ENCODE measurements around the gene PARD6B.

The PARD6B gene

GRCh38 chr20:50715694-50716093, 15.7 kb upstream of the PARD6B start:
- TF ChIP-seq CTCF (IDR thresholded peaks at IDR 0.05; ENCODE audit: insufficient read depth, missing control alignments), result no peak
- no peak for DNase-seq (ENCODE audit: insufficient read length, low spot score)
- no peak for FAIRE-seq

- no peak for TF ChIP-seq CTCF (IDR thresholded peaks at IDR 0.05; ENCODE audit: insufficient read depth, missing control alignments)
- DNase-seq (ENCODE audit: insufficient read length, low spot score) (no peak), FAIRE-seq (no peak)
Observed at GRCh38 chr20:50716518-50716917, 14.9 kb upstream of the PARD6B start.

GRCh38 chr20:50717312-50717711, 14.1 kb upstream of the PARD6B start:
- no peak for TF ChIP-seq CTCF (IDR thresholded peaks at IDR 0.05; ENCODE audit: insufficient read depth, missing control alignments)
- FAIRE-seq, result no peak

GRCh38 chr20:50717974-50718761, 13.2 kb upstream of the PARD6B start:
- no peak for FAIRE-seq
- no peak for DNase-seq (ENCODE audit: insufficient read length, low spot score)
- TF ChIP-seq CTCF (IDR thresholded peaks at IDR 0.05; ENCODE audit: insufficient read depth, missing control alignments), result no peak

More at GRCh38 chr20:50717312-50717711, 14.1 kb upstream of the PARD6B start:
- no peak for DNase-seq (ENCODE audit: insufficient read length, low spot score)

- FAIRE-seq, result no peak
- DNase-seq (ENCODE audit: insufficient read length, low spot score), result no peak
- TF ChIP-seq CTCF (IDR thresholded peaks at IDR 0.05; ENCODE audit: insufficient read depth, missing control alignments), result no peak
Observed at GRCh38 chr20:50719328-50719727, 12.1 kb upstream of the PARD6B start.

GRCh38 chr20:50720026-50720425, 11.4 kb upstream of the PARD6B start:
- no peak for DNase-seq (ENCODE audit: insufficient read length, low spot score)
- TF ChIP-seq CTCF (IDR thresholded peaks at IDR 0.05; ENCODE audit: insufficient read depth, missing control alignments), result no peak
- FAIRE-seq, result no peak

- no peak for TF ChIP-seq CTCF (IDR thresholded peaks at IDR 0.05; ENCODE audit: insufficient read depth, missing control alignments)
- FAIRE-seq (no peak), DNase-seq (ENCODE audit: insufficient read length, low spot score) (no peak)
Observed at GRCh38 chr20:50720582-50720981, 10.8 kb upstream of the PARD6B start.
